GM20431 (cell line): ENCODE results near the gene COPZ1.
"Not testable (repeated sequence)": the region's sequence is repeated elsewhere in the genome, so short reads cannot be mapped to it uniquely, and the experiment has no call there.

Experiments used
- in situ Hi-C: fragments of 300-500 bp; cut with MseI, MboI; formaldehyde crosslinking; loops from one replicate; pipeline ENCODE4 v1.15.0; 2020; ENCODE audit warnings: low sequenced_read_pairs; ENCODE audit not compliant: unreplicated experiment

COPZ1 gene

DNA sequence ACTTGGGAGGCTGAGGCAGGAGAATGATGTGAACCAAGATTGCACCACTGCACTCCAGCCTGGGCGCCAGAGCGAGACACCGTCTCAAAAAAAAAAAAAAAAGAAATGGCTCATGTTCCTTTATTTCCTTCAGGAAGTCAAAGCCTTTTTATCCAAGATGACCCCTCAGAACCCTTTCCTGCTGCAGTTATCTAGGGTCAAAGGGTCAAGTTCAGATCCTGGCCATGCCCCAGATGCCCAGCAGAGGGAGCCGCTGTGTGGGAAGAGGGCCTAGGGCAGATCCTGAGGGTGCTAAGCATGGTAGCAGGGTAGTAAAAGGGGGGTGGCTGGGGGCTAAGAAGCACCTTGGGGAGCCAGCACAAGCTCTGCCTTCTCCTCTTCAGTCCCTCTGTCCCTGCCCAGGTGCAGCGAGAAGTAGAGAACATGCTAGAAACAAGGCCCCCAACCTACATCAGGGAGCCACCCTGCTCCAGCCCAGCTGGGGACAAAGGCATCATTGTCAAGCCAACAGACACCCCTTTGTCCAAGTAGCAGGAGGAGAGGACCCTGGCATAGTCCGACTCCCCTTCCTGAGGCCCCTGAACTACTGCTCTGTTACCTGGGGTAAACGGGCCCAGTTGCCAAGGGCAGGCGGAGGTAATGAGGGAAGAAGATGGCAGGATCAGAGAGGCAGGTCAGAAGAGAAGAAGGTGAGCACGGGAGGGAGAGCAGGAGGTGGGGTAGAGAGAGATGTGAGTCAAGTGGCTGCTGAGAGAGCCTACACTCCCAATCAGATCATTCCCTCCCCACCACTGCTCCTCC, 30.6 kb upstream of the COPZ1 start:
- in situ Hi-C loops: no loop called here

DNA sequence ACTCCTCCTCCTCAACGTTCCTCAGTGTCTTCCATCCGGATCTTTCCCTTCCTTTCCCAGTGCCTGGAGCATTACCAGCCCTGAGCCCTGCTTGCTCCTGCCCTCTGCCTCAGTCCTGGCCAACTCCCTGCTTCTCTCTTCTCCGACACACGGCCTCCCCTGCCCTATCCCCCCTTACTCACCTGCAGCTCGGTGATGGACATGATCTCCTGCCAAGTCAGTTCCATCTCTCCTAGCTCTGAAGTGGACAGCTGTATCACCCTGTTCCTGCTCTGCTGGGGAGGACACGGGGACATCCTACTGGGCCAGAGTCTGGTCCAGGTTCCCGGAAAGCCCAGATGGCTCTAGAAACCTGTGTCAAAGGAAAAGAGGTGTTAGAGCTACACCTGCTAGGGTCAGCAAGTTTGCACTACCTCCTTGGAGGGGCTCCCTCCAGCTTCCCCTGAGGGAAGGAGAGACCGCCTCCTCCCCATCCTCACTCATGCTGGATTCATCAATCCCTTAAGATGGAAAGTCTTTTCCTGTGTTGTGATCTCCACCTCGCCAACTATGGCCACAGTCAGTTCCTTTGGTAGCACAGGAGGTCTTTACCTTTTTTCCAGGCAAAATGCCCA, 29.9 kb upstream of the COPZ1 start:
- in situ Hi-C loops: no loop called here

DNA sequence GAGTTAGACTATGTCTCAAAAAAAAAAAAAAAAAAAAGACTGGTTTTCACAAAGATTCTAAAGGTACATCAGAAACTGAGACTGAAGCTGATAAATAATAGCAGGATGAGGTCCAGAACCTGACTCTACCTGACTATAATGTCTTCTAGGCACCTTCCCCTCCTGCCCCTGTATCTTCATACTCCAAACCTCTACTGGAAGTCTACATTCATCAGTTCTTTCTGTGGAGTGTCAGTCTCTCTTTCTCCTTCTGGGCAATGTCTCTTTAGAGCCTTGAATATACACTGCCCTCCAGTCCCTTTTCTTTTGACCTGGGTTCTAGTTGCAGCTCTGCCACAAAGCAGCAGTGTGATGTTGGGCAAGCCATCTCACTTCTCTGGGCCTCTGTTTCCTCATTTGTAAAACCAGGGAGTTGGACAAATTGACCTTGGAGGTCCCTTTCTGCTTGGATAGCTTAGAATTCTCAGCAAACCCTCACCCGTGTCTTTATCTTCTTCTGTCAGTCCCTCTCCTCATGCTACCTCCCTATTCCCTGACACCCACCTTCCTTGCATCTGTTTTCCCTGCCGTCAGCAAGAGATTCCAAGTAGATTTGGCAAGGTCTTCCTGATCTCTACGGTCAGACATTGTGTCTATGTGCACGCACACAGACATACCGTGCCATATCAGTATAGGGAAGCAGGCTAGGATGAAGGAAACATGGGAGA, 28.4 kb upstream of the COPZ1 start:
- in situ Hi-C loops: no loop called here

DNA sequence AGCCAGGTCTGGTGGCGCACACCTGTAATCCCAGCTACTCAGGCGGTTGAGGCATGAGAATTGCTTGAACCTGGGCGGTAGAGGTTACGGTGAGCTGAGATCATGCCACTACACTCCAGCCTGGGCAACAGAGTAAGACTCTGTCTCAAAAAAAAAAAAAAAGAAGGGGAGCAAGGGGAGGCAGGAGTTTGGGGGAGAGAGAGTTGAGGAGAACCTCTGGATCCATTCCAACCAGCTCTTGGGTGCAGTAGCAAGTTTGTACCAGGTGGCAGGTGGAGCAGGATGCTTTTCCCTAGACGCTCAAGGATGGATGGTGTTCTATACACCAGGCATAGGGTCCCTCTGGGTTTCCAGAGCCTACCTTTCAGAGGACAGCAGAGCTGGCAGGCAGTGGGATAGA, 26.0 kb upstream of the COPZ1 start:
- in situ Hi-C loops: no loop called here

DNA sequence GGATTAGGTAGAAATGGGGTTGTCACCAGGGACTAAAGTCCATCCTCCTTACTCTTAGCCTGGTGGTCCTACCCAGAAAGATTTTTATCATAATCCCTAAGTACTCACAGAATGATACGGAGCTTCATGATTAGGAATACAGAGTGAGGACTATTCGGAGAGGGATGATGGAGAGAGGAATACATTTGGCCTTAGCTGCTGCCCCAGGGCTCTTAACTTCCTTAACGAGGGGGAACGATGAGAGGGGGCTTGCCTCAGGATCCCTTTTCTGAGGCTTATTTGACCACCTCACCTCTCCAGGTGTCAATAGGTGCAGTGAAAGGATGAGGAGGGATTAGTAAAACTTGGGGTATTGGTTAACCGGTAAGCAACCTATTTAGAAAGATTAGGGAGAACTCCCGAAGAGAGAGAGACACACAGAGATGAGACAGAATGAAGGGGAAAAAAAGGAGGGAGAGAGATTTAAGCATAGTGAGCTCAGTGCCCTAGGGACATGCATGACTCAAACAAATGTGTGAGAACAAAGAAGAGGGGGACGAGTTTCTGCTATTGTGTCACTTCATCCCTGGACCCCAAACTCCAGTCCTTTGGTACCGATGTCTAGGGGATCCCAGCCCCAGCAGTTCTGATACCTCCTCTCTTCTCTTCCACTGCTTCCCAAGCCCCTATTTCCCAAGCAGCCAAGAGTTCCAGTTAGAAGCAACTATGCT, 25.3 kb upstream of the COPZ1 start:
- in situ Hi-C loops: no loop called here

DNA sequence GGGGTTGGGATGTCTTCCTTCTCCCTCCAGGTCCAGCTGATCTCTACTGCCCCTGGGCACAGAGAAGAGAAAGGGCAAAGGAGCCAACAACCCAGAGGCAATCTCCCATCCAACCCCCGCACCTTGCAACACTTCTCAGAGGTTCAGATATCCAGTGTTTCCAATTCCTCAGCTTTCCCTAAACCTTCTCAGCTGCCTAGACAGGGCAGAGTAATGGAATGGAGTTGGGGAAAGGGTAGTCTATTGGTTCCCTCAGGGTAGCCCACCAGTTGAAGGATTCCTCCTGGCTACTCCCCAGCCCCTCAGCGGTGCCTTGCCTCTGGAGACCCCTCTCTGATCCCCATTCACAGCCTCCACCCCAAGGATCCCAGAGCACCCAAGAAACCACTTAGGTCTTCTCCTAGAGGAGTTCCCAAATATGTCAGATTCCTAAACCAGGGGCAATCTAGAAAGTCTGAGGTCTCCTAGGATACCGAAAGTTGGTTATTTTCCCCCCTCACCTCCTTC, 24.7 kb upstream of the COPZ1 start:
- in situ Hi-C loops: no loop called here

DNA sequence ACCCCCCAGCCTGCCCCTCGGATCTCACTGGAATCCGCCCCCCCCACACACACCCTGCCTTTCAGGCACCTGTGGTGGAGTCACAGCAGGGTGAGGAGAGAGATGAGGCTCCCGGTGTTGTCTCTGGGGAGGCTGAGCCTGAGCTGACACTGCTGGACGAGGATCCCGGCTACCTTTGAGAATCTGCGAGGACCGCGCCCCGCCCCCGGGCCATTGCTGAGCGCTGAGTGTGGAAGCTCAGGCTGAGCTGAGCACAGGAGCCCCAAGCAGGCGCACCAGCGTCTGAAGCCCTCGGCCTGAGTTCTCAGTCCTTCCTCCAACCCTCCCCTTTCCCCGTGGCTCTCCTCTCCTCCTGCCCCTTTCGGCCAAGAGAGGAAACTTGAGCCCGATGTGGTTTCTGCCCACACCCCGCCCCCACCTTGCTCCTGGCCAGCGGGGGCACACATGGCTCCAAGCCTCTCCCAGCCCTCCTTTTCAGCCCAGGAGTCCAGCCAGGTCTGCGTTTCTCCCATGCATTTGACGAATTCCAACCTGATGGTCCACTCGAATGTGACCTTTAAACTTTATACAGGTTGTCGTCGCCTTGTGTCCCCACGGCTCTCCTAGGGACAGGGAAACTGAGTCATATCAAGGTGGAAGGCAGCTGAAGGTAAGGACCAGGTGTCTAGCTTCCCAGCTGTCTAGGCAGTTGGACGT, 24.1 kb upstream of the COPZ1 start, which contains the start of gene NFE2:
TSS of gene NFE2 (minus strand) at position 284 of the 696 bp plus-strand sequence. CDS start 5,767 bp downstream, outside the sequence.
- in situ Hi-C loops: no loop called here

DNA sequence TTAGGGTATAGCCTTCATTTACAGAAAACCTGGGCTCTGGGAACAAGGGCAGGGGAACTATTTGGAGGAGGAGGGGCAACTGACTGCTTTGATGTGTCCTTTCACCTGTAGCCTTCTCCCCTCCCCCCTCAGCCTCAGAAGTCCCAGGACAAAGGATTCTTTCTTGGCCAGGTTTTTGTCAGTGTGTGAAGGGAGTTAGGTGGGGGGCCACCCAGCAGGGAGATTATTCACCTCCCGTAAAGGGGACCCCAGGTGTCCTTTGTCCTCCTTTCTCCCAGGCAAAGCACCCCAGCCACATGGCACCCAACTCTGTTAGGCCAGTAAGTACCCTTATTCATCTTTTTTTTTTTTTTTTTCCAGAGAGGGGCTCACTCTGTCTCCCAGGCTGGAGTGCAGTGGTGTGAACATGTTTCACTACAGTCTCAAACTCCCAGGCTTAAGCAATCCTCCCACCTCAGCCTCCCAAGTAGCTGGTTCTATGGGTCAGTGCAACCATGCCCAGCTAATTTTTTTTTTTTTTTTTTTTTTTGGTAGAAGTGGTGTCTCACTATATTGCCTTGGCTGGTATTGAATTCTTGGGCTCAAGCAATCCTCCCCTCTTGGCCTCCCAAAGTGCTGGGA, 23.4 kb upstream of the COPZ1 start:
- in situ Hi-C loops: no loop called here

DNA sequence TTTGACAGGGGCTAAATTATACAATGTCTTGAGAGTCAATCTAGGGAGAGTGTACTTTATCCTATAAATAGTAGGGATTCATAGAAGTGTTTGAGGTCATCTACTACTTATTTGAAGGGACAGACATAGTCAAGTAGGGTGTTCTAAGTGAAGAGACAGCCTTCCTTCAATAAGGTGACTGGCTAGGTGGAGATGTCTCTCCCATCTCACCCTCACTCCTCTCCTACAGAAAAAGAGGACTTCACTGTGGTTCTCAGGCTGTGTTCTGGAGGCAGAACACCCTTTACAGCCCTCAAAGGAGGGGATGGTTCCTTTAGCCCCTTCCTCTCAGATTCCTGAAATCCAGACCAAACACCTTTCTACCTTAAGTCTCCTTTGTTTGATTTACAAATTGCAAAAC, 21.3 kb upstream of the COPZ1 start:
- in situ Hi-C loops: no loop called here

DNA sequence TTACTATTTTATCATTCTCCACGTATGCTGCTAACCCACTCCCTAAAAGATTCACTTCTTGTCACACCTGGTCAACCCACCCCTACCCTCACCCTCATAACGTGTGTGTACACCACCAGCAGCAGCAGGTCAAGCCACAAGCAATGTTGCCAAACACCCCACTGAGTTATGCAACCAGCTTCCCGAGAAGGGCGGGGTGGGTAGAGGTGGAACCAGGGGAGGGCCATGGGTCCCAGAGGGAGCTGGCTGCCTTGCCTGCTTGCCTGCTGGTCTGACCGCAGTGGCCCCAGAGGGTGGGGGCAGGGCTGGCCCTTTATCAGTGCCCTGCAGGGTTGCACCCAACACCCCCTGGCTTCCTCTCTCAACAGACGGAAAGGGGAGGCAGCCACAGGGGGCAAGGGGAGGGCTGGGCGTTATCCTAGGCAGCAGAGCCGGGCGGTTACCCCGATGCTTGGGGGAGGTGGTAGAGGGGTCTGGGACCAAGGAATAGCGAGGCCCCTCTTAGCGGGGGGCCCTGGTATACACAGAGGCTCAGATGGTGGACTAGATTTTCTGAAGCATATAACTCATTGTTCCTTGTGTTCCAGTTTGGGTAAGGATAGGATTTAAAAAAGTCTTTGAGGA, 20.6 kb upstream of the COPZ1 start:
- in situ Hi-C loops: no loop called here

DNA sequence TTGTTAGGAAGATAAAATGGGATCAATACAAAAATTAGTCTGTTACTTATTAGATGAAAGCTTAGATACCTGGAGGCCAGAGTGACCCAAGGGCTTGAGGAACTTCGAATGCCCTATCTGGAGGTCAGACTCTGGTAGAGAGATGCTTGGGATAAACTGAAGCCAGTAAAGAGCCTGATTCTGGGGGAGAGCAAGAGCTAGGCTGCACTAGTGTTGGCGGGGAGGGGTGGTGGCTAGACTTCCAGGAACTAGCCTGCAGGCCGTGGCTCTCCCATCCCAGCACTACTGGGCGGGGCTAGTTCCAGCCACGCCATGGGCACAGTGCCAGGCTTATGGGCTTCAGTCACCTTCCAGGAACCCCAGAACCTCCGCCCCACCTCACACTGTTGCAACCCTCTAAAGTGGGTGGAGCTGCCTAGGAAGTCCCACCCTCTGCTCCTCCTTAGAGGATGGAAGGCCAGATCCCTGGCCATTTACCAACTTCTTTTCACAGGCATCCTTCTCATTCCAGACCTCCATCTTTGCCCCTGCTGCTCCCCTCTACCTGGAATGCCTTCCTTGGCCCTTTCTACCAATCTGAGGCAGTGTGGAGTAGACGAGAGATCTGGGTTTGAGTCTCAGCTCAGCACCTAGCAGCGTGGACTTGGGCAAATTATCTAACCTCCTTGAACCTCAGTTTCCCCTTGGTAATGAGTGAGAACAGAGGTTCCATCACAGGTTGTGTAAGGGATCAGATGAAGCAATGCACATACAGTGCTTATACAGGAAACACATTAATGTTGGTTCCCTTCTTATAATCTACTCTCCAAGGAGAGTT, 17.8 kb upstream of the COPZ1 start:
- in situ Hi-C loops: no loop called here

DNA sequence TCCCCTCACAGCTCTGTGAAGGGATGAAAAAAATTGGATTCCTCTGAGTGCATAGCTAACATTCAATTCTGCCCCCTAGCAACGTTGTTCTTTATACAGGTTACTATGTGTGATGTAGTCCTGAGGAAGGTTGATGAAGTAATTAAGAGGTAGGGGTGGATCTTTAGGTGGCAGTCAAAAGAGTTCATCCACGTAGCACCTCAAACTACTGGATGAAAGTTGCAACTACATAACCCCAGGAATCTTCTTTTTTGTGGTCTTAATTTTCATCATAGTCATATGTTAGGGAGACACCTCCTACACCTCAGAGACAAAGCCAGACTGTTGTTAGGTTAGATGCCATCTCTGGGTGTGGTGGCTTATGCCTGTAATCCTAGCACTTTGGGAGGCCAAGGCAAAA, 13.9 kb upstream of the COPZ1 start:
- in situ Hi-C loops: no loop called here

DNA sequence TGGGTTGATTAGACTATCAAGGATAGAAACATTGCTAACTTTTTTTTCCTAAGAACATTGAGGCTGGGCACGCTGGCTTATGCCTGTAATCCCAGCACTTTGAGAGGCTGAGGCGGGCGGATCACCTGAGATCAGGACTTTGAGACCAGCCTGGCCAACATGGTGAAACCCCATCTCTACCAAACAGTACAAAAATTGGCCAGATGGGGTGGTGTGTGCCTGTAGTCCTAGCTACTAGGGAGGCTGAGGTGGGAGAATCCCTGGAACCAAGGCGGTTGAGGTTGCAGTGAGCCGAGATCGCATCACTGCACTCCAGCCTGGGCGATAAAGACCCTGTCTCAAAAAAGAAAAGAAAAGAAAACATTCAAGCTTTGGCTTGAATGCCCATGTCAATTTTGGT, 12.6 kb upstream of the COPZ1 start:
- in situ Hi-C loops: not testable (repeated sequence)

DNA sequence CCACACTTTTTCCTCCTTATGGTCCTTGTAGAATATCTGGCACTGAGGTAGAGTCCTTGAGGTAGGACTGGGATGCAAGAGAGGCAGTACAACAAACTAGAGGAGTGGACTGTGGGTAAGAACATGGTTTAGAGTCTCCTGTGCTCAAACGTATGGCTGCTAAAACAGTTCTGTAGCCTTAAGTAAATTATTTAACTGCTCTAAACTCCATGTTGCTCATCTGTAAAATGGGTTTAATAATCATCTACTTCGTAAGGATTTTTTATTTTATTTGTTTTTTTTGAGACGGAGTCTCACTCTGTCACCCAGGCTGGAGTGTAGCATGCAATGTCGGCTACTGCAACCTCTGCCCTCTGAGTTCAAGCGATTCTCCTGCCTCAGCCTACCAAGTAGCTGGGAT, 3.6 kb upstream of the COPZ1 start:
- in situ Hi-C loops: no loop called here

DNA sequence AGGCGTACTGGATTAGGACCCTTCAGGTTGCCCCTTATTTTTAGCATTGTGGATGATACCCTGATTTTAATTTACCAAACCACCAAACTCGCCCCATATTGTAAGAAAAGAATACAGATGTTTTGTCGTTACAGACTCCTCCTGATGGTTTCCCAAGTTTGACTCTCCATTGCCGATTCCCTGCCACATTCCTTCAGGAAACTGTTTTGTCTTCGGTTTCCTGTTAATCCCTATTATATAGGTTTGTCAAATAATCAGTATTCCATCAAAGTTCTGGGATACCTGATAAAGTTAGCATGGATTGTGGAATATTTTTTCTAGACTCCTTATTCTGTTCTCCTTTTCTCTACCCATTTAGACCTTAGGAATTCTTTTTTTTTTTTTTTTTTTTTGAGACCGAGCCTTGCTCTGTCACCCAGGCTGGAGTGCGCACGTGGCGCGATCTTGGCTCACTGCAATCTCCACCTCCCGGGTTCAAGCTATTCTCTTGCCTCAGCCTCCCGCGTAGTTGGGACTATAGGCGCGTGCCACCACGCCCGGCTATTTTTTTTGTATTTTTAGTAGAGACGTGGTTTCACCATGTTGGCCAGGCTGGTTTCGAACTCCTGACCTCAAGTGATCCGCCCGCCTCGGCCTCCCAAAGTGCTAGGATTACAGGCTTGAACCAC, 645 bp downstream of the COPZ1 start:
- in situ Hi-C loops: not testable (repeated sequence)

DNA sequence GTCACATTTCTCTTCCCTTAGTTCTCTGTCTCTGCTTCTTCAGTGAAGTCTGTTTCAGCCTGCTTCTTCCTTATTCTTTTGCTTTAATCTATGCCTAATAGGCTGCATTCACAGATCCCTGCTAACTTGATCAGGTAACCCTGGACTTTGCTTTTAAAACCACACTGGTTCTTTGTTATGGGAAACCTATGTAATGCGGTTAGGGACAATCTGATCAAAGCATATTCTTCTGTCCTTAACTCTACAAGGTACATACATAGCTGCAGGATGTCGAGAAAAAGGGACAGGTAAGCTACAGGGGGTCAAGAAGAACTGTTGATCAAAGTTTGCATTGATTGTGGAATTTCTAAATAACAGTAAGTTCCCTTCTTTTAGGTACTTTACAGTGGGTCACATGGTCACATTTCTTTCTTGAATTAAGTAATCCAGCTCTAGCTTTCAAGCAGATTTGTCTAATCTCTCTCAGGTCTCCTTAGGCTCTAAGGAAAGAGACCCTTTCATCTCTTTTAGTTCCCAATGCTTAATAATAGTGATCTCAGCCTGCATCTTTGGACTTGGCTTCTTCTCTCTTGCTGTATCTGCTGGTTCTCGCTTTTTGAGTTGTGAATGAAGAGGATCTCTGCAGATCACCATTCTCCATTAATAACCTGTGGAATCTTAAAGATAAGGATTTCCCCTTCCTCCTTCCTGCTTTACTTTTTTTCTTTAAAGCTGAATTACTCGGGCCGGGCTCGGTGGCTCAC, 3.8 kb downstream of the COPZ1 start:
- in situ Hi-C loops: no loop called here

DNA sequence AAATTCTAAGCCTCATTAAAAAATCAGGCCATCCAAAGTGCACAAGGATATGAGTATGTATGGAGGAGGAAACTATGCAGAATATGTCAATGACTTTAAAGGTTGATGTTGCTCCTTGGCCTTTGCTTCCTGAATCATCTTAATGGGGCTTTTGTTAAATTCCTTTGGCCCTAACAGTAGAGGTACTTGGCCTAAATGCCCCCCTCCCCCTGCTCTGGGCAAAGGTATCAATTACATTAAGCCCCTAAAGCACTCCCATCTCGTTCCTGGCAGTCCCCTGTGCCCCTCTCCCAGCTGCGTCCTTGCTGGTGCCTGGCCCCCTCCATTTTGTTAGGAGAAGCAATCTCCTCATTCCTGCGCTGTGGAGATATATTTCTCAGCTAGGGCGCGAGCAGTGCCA, 4.8 kb downstream of the COPZ1 start:
- in situ Hi-C loops: no loop called here
